ENCODE data around the gene RHNO1. TPM values are rescaled to one million over a fixed set of nuclear protein-coding genes. Genes with fewer than 3 reads are reported as not detected.

RHNO1 gene
- polyA plus RNA-seq, 1 experiment, result 42.0 TPM

DNA sequence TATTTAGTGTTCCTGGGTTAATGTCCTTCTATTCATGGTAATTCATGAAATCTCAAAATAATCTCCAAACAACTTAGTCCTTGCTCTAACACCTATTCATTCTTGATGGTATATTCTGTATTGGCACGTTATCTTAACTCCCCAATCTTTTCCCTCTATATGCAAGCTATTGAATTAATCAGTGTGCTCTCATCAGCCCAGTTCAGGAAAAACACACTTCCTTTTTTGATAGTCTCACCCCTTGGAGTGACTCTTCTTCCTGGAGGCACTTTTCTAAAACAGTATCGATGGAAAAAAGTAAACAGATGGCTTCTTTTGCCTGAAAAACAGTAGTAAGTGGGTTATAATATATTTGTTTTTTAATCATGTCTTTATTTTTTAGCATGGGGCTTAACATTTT, 42.2 kb downstream of the RHNO1 start:
- ChIA-PET CTCF (no interaction called here), POLR2A (no interaction called here)
- no peaks in the 10 kb centered on the region for H3K27me3 ChIP-seq (ENCODE audit: control insufficient read depth, insufficient read depth, low read length)
- no peak overlapping the region for H3K27ac ChIP-seq (ENCODE audit: low read depth, low read length)
- H3K4me3 ChIP-seq (ENCODE audit: low read depth, low read length), result no peak overlapping the region
- TF ChIP-seq, protein P1, sequence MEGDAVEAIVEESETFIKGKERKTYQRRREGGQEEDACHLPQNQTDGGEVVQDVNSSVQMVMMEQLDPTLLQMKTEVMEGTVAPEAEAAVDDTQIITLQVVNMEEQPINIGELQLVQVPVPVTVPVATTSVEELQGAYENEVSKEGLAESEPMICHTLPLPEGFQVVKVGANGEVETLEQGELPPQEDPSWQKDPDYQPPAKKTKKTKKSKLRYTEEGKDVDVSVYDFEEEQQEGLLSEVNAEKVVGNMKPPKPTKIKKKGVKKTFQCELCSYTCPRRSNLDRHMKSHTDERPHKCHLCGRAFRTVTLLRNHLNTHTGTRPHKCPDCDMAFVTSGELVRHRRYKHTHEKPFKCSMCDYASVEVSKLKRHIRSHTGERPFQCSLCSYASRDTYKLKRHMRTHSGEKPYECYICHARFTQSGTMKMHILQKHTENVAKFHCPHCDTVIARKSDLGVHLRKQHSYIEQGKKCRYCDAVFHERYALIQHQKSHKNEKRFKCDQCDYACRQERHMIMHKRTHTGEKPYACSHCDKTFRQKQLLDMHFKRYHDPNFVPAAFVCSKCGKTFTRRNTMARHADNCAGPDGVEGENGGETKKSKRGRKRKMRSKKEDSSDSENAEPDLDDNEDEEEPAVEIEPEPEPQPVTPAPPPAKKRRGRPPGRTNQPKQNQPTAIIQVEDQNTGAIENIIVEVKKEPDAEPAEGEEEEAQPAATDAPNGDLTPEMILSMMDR (IDR thresholded peaks at IDR 0.05; ENCODE audit: low read depth, low read length), result no peak
- no peak for DNase-seq (ENCODE audit: low read depth, low spot score)
- H3K9me3 ChIP-seq (ENCODE audit: control insufficient read depth, insufficient read depth, low read length), result no peaks in the 10 kb centered on the region

GRCh38 chr12:2922329-2922728, 45.3 kb downstream of the RHNO1 start:
- Histone ChIP-seq H3K4me3 (ENCODE audit: low read depth, low read length) (no peak overlapping the region), H3K27ac (ENCODE audit: low read depth, low read length) (no peak overlapping the region), H3K27me3 (ENCODE audit: control insufficient read depth, insufficient read depth, low read length) (no peaks in the 10 kb centered on the region), H3K9me3 (ENCODE audit: control insufficient read depth, insufficient read depth, low read length) (no peaks in the 10 kb centered on the region)
- no peak for DNase-seq (ENCODE audit: low read depth, low spot score)
- TF ChIP-seq, protein P1 (IDR thresholded peaks at IDR 0.05; ENCODE audit: low read depth, low read length), result no peak
- ChIA-PET POLR2A (no interaction called here), CTCF (no interaction called here)

DNA sequence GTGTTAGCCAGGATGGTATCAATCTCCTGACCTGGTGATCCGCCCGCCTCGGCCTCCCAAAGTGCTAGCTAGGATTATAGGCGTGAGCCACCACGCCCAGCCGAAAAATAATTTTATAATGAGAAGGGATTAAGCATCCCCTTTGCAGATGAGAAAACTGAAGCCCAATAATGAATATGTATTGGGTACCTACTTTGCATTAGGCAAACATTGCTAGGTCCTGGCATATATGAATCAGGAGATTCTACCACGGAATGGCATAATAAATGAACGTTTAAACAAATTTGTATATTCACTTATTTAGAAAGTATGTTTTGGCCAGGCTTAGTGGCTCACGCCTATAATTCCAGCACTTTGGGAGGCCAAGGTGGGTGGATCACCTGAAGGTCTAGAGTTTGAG, 46.0 kb downstream of the RHNO1 start:
- no peak overlapping the region for H3K4me3 ChIP-seq (ENCODE audit: low read depth, low read length)
- CTCF ChIA-PET, result no interaction called here
- H3K27me3 ChIP-seq (ENCODE audit: control insufficient read depth, insufficient read depth, low read length), result no peaks in the 10 kb centered on the region
- TF ChIP-seq, protein P1 (IDR thresholded peaks at IDR 0.05; ENCODE audit: low read depth, low read length), result no peak
- POLR2A ChIA-PET, result no interaction called here
- no peak for DNase-seq (ENCODE audit: low read depth, low spot score)
- no peaks in the 10 kb centered on the region for H3K9me3 ChIP-seq (ENCODE audit: control insufficient read depth, insufficient read depth, low read length)
- no peak overlapping the region for H3K27ac ChIP-seq (ENCODE audit: low read depth, low read length)

GRCh38 chr12:2924019-2924418, 47.0 kb downstream of the RHNO1 start:
- H3K4me3 ChIP-seq (ENCODE audit: low read depth, low read length), result no peak overlapping the region
- no peaks in the 10 kb centered on the region for H3K27me3 ChIP-seq (ENCODE audit: control insufficient read depth, insufficient read depth, low read length)
- H3K27ac ChIP-seq (ENCODE audit: low read depth, low read length), result no peak overlapping the region
- DNase-seq (ENCODE audit: low read depth, low spot score), result no peak
- TF ChIP-seq, protein P1 (IDR thresholded peaks at IDR 0.05; ENCODE audit: low read depth, low read length), result no peak
- no peaks in the 10 kb centered on the region for H3K9me3 ChIP-seq (ENCODE audit: control insufficient read depth, insufficient read depth, low read length)
- CTCF ChIA-PET, result no interaction called here
- POLR2A ChIA-PET, result no interaction called here

GRCh38 chr12:2925322-2925995, 48.4 kb downstream of the RHNO1 start:
- CTCF ChIA-PET, result interaction anchor here (0.5 to 1.1 kb wide), 2 partner anchors 40 to 109 kb away, joined by 3 to 4 read pairs; no protein-coding TSS in a partner anchor

More at GRCh38 chr12:2925322-2925995, 48.4 kb downstream of the RHNO1 start:
- H3K4me3 ChIP-seq (ENCODE audit: low read depth, low read length), result no peak overlapping the region
- POLR2A ChIA-PET, result no interaction called here
- no peaks in the 10 kb centered on the region for H3K27me3 ChIP-seq (ENCODE audit: control insufficient read depth, insufficient read depth, low read length)
- no peak for DNase-seq (ENCODE audit: low read depth, low spot score)
- TF ChIP-seq, protein P1 (IDR thresholded peaks at IDR 0.05; ENCODE audit: low read depth, low read length), result no peak
- peak overlapping the region; percentile 33 for H3K27ac ChIP-seq (ENCODE audit: low read depth, low read length)
- no peaks in the 10 kb centered on the region for H3K9me3 ChIP-seq (ENCODE audit: control insufficient read depth, insufficient read depth, low read length)
